Posterior vena cava (tissue), 2 donors: ENCODE results near the gene MCM6. TPM values are rescaled to one million over a fixed set of nuclear protein-coding genes. Genes with fewer than 3 reads are reported as not detected.
A peak's percentile ranks its signal among the peaks of the same experiment; 100 is the strongest.

ENCODE experiments used
- DNase-seq: peaks from one replicate; pipeline ENCODE4 v3.0.0-alpha.2; 2020; ENCODE audit warnings: low spot score
- intact Hi-C, 2 donors: fragments of 100-400 bp; cut with DNase I; formaldehyde crosslinking; loops; one replicate each; pipeline versions ENCODE4 v1.14.1 to v1.14.2; 2022 to 2023
- total RNA-seq, 2 donors: library from RNA; stranded (reverse); fragmentation: NEBNext Ultra II Directional; extraction: Animal tissue kit (Norgen Biotek cat#: 25700); gene quantifications; one replicate each; pipeline ENCODE4 v1.2.1, GENCODE V29; 2021
- donor health status: DM: yes; HTN: yes; CAD: no.
- donor health status: DM: yes; HTN: yes; CAD: no.

The MCM6 gene
- total RNA-seq, 2 donors from 2014 or later = 14.4 to 15.5 TPM

GRCh38 chr2:135875491-135876065 is 665 bp downstream of the MCM6 start:
- peak; percentile 87 for DNase-seq
- intact Hi-C loops = no loop called here

- DNase-seq = no peak
- intact Hi-C loops = no loop called here
Observed at GRCh38 chr2:135874777-135875365, 1.4 kb downstream of the MCM6 start.

DNA sequence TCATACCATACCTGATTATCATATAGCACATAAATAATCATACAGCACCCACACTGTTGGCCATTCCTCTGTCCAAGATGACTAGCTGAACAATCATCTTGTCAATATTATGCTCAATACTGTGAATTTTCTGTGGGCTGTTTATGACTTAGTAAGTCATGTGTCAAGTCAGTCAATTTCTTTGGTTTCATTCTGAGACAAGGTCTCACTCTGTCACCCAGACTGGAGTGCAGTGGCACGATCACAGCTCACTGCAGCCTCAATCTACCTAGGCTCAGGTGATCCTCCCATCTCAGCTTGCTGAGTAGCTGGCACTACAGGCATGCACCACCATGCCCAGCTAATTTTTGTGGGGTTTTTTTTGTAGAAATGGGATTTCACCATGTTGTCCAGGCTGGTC is 5.7 kb downstream of the MCM6 start:
- intact Hi-C loops = no loop called here
- DNase-seq = no peak

DNA sequence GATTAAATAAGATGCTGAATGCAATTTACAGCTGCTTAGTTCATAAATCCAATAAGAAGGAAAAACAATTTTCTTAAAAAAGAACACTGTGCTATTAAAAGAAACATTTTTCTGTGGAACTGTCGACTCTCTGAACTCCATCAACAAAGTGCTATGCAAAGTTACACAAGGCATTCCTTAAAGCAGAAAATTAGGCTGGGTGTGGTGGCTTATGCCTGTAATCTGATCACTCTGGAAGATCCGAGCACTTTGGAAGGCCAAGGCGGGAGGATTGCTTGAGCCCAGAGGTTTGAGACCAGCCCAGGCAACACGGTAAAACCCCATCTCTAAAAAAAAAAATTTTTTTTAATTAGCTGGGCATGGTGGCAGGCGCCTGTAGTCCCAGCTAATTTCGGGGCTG is 13.0 kb downstream of the MCM6 start:
- intact Hi-C loops = no loop called here
- no peak for DNase-seq

DNA sequence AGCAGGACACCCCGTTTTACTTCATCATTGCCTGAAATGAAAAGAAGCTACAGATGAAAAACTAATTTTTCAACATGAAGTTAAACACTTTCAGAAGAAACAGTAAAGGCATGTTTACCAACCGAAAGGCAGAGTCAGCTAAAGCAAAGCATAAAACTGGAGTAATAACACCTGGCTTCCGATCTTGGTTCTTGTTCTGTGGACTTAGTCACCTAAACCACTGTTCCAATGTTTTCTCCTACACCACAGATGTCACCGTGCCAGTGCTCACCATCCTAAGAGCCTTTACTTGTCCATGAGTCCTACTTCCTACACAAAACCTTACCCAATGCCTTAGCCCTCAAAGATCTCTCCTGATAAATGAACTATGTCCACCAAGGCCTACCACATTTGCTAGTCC is 13.5 kb downstream of the MCM6 start:
- DNase-seq = no peak
- intact Hi-C loops = no loop called here

DNA sequence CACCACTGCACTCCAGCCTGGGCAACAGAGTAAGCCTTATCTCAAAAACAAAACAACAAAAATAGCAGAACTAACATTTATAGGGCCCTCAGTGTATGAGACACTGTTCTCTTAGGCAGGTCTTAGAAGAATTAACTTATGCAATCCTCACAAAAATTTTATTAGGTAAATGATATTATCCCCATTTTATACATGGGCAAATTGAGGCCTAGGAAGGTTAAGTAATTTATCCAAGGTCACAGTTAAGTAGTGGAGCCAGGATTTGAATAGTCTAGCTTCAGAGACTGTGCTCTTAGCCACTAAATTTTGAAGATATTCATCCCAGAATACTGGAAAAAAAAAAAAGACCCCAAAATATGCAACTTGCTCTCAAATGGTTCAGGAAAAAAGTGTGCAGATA is 22.8 kb downstream of the MCM6 start:
- DNase-seq = no peak
- intact Hi-C loops = no loop called here

DNA sequence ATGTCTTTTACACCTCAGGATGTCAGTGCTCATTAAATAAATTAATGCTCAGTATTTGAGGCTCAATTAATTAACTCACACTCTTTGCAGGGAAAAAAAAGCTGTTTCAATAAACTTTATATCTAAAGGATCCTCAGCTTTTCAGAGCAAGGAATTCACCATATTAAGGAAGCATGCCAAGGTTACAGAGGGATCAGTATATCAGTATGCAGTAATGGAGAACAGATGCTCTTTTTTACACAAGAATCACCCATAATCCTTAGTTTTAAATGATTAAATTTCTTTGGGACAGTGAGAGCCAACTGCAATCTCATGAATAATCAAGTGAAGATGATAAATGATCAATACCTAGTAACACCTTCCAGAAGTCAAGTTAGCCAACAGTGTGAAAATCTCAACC is 24.4 kb downstream of the MCM6 start:
- intact Hi-C loops = no loop called here
- no peak for DNase-seq

- no peak for DNase-seq
Observed at GRCh38 chr2:135850892-135851668, 25.2 kb downstream of the MCM6 start.

GRCh38 chr2:135849087-135849486 is 27.2 kb downstream of the MCM6 start:
- intact Hi-C loops = no loop called here
- no peak for DNase-seq

More at GRCh38 chr2:135850892-135851668, 25.2 kb downstream of the MCM6 start:
- intact Hi-C loops = no loop called here

- intact Hi-C loops = no loop called here
Observed at GRCh38 chr2:135845997-135846396, 30.2 kb downstream of the MCM6 start.

DNA sequence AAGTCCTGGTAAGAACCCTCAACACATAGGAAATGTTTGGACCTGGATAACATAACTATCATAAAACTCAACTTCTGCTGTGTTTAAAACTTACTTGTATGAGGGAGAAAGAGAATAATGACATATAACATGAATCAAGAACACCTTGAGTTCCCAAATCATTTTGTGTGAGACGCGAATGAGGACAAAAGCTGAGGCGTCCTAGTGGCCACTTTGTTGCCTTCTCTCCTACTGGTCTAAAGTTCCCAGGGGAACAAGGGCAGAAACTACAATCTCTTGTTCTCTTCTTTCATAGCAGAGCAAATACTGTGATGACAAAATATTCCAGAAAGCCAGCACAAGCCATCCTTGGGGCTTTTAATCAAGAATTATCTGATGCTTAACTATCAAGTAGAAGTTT is 31.0 kb downstream of the MCM6 start:
- intact Hi-C loops = no loop called here
- no peak for DNase-seq

More at GRCh38 chr2:135845997-135846396, 30.2 kb downstream of the MCM6 start:
- DNase-seq = no peak

GRCh38 chr2:135844301-135844895 is 31.8 kb downstream of the MCM6 start:
- intact Hi-C loops = no loop called here
- no peak for DNase-seq

DNA sequence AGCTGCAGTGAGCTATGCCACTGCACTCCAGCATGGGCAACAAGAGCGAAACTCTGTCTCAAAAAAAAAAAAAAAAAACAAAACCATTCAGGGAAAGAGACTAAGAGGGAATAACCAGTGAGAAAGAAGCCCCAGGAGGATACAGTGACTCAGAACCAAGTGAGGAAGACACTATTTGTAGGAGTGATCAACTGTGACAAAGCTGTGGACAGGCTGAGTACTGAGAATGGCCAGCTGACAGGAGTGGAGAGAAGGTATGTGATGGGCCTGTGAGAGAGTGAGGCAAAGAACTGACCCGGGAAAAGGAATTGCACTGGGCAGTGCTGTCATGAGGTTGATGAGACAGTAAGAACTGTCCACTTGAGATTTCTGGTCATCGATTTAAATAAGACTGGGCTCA is 32.6 kb downstream of the MCM6 start:
- no peak for DNase-seq
- intact Hi-C loops = no loop called here

DNA sequence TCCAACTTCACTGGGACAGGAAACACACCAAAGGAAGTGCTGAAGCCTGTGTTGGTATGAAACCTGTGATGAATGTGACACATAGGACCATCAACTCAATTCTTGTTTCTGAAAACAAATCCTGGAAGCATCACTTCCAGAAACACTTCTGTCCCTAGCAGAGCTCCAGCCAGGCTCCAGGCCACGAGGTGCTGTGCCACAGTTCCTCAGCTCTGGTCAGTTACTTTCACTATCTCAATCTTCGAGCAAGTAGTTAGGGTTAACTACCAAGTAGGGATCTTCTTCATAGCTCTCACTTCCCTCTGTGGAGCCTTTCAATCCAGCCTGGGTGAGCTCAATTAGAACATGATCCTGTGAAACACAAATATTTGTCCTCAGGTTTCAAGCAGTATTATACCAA is 35.6 kb downstream of the MCM6 start:
- intact Hi-C loops = no loop called here
- DNase-seq = no peak

- intact Hi-C loops = no loop called here
- DNase-seq = no peak
Observed at GRCh38 chr2:135839713-135840112, 36.5 kb downstream of the MCM6 start.

- intact Hi-C loops = no loop called here
Observed at GRCh38 chr2:135838502-135838901, 37.7 kb downstream of the MCM6 start.

DNA sequence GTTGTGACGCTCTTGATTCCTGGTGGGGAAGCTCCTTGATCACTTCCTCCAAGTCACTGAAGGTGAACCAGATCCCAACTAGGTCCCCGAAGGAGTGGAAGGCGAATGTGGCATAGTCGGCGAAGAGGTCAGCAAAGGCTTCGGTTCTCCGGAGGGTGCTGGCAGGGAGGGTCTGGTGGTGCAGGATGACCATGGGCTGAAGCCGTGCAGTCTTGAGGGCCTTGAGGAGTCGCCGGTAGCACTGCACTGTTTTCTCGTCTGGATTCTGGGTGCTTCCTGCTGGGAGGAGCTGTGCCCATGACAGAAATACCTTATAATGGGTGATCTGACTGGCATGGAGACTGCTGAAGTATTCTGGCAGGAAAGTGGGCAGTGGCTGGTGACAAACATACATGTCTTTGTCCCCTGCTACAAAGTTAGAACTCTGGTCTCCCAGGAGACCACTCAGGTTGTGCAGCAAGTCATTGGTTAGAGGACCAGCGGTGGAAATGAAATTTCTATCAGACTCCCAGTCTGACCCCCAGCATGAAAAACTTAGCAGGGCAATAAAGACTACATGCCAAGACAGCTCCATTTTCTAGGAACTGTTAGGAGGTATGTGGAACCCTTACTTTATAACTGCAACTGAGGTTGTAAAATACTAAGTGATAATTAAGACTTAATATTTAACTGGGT is 39.5 kb downstream of the MCM6 start, which contains the start of gene LCT:
LCT (minus strand) TSS at position 589 of the 675 bp plus-strand sequence; CDS start at position 574, 15 bp downstream.
- no peak for DNase-seq
- intact Hi-C loops = no loop called here

More at GRCh38 chr2:135838502-135838901, 37.7 kb downstream of the MCM6 start:
- no peak for DNase-seq

DNA sequence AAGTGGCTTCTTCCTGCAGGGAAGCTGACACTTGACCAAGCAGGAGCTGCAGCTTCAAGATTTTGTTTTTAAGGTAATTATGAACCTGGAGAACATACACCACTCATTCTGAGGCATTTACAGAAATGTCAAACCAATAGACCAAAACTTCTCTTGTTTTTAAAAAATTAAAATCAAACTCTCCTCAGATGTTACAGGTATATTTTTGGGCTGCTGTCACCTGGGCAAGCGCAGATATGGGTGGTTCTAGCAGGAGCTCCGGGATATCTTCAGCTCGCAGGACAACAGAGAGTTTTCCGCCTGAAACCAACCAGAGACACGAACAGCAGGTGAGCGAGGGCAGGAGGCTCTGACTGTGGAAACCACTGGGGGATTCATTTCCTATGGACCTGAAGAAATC is 43.4 kb downstream of the MCM6 start:
- intact Hi-C loops = no loop called here
- no peak for DNase-seq

DNA sequence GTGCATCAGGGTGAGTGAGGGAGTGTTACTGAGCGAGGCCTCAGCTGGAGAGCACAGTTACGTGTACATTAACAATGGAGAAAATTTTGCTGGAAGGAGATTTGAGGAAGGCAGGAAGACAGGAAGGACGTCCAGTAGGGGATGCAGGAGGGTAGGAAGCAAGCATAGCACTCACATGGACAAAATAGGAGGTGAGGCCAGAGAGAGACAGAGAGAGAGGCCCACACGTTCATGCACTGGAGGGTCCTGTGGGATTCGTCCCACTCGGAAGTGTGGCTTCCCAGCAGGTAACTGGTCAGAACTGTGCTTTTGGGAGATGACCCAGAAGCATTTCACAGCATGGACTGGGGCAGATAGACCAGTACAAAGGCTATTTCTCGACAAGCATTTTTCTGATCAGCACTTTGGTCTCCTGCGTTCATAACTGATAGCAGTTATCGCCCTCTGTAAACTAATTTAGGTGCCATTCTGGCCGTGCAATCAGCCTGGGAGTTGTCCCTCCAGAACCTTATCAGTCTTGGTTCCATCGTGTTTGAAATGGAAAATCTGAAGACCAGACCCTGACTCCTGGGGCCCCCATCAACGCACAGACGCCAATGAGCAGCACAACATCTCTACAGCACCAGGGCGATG is 44.9 kb downstream of the MCM6 start:
- intact Hi-C loops = no loop called here
- DNase-seq = no peak
